GM20431 (cell line): ENCODE results near the gene ATP13A3.

ENCODE experiments used
- in situ Hi-C: fragments of 300-500 bp; cut with MseI, MboI; formaldehyde crosslinking; loops from one replicate; pipeline ENCODE4 v1.15.0; 2020; ENCODE audit warnings: low sequenced_read_pairs; ENCODE audit not compliant: unreplicated experiment

ATP13A3 gene

GRCh38 chr3:194481525-194482195 is 5.1 kb downstream of the ATP13A3 start:
- in situ Hi-C loops, result no loop called here

GRCh38 chr3:194481103-194481502 is 5.7 kb downstream of the ATP13A3 start:
- in situ Hi-C loops, result no loop called here

- in situ Hi-C loops, result loop anchor here (10.0 kb wide), 1 partner anchor 108 kb away; no protein-coding TSS in a partner anchor
Observed at GRCh38 chr3:194476784-194477183, 10.0 kb downstream of the ATP13A3 start.

GRCh38 chr3:194475978-194476377 is 10.8 kb downstream of the ATP13A3 start:
- in situ Hi-C loops, result loop anchor here (10.0 kb wide), 1 partner anchor 109 kb away; no protein-coding TSS in a partner anchor

GRCh38 chr3:194475138-194475932 is 11.5 kb downstream of the ATP13A3 start:
- in situ Hi-C loops, result loop anchor here (10.0 kb wide), 1 partner anchor 109 kb away; no protein-coding TSS in a partner anchor

GRCh38 chr3:194474675-194475074 is 12.1 kb downstream of the ATP13A3 start:
- in situ Hi-C loops, result loop anchor here (10.0 kb wide), 1 partner anchor 110 kb away; no protein-coding TSS in a partner anchor

GRCh38 chr3:194472290-194472920 is 14.4 kb downstream of the ATP13A3 start:
- in situ Hi-C loops, result loop anchor here (10.0 kb wide), 1 partner anchor 112 kb away; no protein-coding TSS in a partner anchor

- in situ Hi-C loops, result loop anchor here (10.0 kb wide), 1 partner anchor 113 kb away; no protein-coding TSS in a partner anchor
Observed at GRCh38 chr3:194471863-194472262, 14.9 kb downstream of the ATP13A3 start.

GRCh38 chr3:194470615-194471014 is 16.2 kb downstream of the ATP13A3 start:
- in situ Hi-C loops, result loop anchor here (10.0 kb wide), 1 partner anchor 114 kb away; no protein-coding TSS in a partner anchor

GRCh38 chr3:194469977-194470376 is 16.8 kb downstream of the ATP13A3 start:
- in situ Hi-C loops, result loop anchor here (10.0 kb wide), 1 partner anchor 115 kb away; no protein-coding TSS in a partner anchor

- in situ Hi-C loops, result no loop called here
Observed at GRCh38 chr3:194468086-194468485, 18.7 kb downstream of the ATP13A3 start.

GRCh38 chr3:194466761-194467356 is 19.9 kb downstream of the ATP13A3 start:
- in situ Hi-C loops, result no loop called here

- in situ Hi-C loops, result no loop called here
Observed at GRCh38 chr3:194465920-194466570, 20.8 kb downstream of the ATP13A3 start.

GRCh38 chr3:194465246-194465645 is 21.6 kb downstream of the ATP13A3 start:
- in situ Hi-C loops, result no loop called here

GRCh38 chr3:194464692-194465091 is 22.1 kb downstream of the ATP13A3 start:
- in situ Hi-C loops, result no loop called here

- in situ Hi-C loops, result no loop called here
Observed at GRCh38 chr3:194462936-194463335, 23.9 kb downstream of the ATP13A3 start.

GRCh38 chr3:194460566-194460965 is 26.2 kb downstream of the ATP13A3 start:
- in situ Hi-C loops, result no loop called here

GRCh38 chr3:194458131-194458530 is 28.7 kb downstream of the ATP13A3 start:
- in situ Hi-C loops, result no loop called here

- in situ Hi-C loops, result no loop called here
Observed at GRCh38 chr3:194455481-194455880, 31.3 kb downstream of the ATP13A3 start.

GRCh38 chr3:194450341-194450740 is 36.5 kb downstream of the ATP13A3 start:
- in situ Hi-C loops, result no loop called here
